ENCODE data around the gene TIGD1. TPM values are rescaled to one million over a fixed set of nuclear protein-coding genes. Genes with fewer than 3 reads are reported as not detected.

The TIGD1 gene
- total RNA-seq, 1 donor from 2014 or later, result 12.3 TPM

DNA sequence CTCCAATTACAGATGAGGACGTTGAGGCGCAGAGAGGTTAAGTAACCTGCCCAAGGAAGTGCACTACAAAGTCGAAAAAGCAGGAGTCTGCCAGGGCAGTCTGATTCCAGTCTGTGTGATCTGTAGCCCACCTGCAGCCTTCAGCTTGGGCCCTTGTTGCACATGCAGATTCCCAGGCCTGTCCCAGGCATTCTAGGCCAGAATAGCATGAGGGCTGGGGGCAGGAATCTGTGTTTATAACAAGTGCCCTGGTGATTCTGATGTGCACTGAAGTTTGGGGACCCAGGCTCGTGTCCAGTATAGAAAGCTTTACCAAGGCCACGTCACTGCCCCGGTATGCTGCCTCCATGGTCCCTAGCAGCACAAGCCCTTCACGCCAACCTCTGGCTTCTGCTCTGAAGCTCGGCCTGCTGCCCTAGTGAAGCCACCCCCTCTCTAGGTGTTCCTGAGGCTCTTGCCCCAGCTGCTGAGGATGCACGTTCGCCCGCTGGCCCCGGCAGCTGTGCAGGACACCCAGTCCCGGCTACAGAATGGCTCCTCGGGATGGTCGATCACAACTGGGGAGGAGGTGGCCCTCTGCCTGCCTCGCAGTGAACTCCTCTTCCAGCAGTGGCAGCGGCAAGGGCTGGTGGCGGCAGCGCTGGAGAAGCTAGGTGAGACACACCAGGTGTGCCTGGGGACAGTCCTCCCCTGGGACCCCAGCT lies 6.3 kb downstream of the TIGD1 start:
- TF ChIP-seq, protein P1, sequence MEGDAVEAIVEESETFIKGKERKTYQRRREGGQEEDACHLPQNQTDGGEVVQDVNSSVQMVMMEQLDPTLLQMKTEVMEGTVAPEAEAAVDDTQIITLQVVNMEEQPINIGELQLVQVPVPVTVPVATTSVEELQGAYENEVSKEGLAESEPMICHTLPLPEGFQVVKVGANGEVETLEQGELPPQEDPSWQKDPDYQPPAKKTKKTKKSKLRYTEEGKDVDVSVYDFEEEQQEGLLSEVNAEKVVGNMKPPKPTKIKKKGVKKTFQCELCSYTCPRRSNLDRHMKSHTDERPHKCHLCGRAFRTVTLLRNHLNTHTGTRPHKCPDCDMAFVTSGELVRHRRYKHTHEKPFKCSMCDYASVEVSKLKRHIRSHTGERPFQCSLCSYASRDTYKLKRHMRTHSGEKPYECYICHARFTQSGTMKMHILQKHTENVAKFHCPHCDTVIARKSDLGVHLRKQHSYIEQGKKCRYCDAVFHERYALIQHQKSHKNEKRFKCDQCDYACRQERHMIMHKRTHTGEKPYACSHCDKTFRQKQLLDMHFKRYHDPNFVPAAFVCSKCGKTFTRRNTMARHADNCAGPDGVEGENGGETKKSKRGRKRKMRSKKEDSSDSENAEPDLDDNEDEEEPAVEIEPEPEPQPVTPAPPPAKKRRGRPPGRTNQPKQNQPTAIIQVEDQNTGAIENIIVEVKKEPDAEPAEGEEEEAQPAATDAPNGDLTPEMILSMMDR (IDR thresholded peaks at IDR 0.05; ENCODE audit: partially characterized antibody, unreplicated experiment), result no peak
- DNase-seq, result no peak
- H3K36me3 Mint-ChIP-seq (ENCODE audit: unreplicated experiment), result peaks cover 24% of the 10 kb centered on the region
- H3K27me3 Mint-ChIP-seq (ENCODE audit: unreplicated experiment), result peaks cover 5% of the 10 kb centered on the region
- H3K4me3 Mint-ChIP-seq (ENCODE audit: unreplicated experiment), result no peak overlapping the region
- peaks cover 15% of the 10 kb centered on the region for H3K9me3 Mint-ChIP-seq (ENCODE audit: unreplicated experiment)
- H3K4me1 Mint-ChIP-seq (ENCODE audit: low read depth, unreplicated experiment), result no peaks in the 10 kb centered on the region
- H3K27ac Mint-ChIP-seq (ENCODE audit: unreplicated experiment), result no peak overlapping the region

DNA sequence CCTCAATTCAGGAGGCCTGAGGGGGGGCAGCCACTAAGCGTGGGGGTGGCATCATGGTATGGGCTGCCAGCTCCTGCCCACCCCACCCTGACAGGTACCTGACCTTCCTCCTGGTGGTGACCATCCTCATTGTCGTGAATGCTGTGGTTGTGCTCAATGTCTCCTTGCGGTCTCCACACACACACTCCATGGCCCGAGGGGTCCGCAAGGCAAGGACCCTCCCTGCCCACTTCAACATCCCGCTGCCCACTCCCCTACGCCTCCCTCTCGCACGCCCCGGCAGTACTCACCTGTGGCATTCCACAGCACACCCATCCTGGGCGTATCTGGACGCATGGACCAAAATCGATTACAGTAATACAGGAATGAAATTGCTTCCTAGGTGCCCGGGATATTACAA lies 6.9 kb downstream of the TIGD1 start:
- TF ChIP-seq, protein P1 (IDR thresholded peaks at IDR 0.05; ENCODE audit: partially characterized antibody, unreplicated experiment), result no peak
- H3K27me3 Mint-ChIP-seq (ENCODE audit: unreplicated experiment), result peaks cover 9% of the 10 kb centered on the region

DNA sequence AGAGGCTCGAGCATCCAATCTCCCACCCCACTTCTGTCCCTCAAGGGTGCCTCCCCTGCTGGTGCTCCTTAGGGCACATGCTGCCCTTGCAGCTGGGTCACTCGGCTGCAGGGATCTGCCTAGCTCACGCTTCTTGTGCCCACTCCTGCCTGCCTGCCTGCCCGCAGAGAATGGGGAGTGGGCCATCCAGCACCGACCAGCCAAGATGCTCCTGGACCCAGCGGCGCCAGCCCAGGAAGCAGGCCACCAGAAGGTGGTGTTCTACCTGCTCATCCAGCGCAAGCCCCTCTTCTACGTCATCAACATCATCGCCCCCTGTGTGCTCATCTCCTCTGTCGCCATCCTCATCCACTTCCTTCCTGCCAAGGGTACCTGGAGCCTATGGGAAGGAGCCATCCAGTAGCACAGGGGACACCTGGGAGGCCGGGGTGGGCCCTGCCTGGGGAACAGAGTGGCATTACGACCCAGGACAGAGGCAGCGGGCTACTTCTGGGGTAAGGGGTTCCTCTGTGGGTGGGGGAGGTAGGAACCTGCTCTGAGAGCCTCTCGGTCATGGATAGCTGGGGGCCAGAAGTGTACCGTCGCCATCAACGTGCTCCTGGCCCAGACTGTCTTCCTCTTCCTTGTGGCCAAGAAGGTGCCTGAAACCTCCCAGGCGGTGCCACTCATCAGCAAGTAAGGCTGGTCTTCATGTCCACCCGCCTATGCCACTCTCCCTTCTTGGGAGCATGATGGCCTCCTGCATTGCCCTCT lies 7.5 kb downstream of the TIGD1 start:
- Mint-ChIP-seq H3K36me3 (ENCODE audit: unreplicated experiment) (peaks cover 15% of the 10 kb centered on the region), H3K9me3 (ENCODE audit: unreplicated experiment) (peaks cover 8% of the 10 kb centered on the region), H3K4me3 (ENCODE audit: unreplicated experiment) (no peak overlapping the region), H3K4me1 (ENCODE audit: low read depth, unreplicated experiment) (peaks cover 3% of the 10 kb centered on the region), H3K27me3 (ENCODE audit: unreplicated experiment) (peaks cover 9% of the 10 kb centered on the region), H3K27ac (ENCODE audit: unreplicated experiment) (no peak overlapping the region)
- TF ChIP-seq, protein P1 (IDR thresholded peaks at IDR 0.05; ENCODE audit: partially characterized antibody, unreplicated experiment), result no peak
- no peak for DNase-seq

More for the DNA sequence above, 6.9 kb downstream of the TIGD1 start:
- Mint-ChIP-seq H3K4me1 (ENCODE audit: low read depth, unreplicated experiment) (no peaks in the 10 kb centered on the region), H3K36me3 (ENCODE audit: unreplicated experiment) (peaks cover 19% of the 10 kb centered on the region), H3K9me3 (ENCODE audit: unreplicated experiment) (peaks cover 11% of the 10 kb centered on the region), H3K4me3 (ENCODE audit: unreplicated experiment) (no peak overlapping the region), H3K27ac (ENCODE audit: unreplicated experiment) (no peak overlapping the region)
- no peak for DNase-seq

GRCh38 chr2:232541961-232542714 lies 8.2 kb downstream of the TIGD1 start:
- Mint-ChIP-seq H3K4me1 (ENCODE audit: low read depth, unreplicated experiment) (peaks cover 3% of the 10 kb centered on the region), H3K9me3 (ENCODE audit: unreplicated experiment) (peaks cover 5% of the 10 kb centered on the region), H3K36me3 (ENCODE audit: unreplicated experiment) (peaks cover 9% of the 10 kb centered on the region), H3K27me3 (ENCODE audit: unreplicated experiment) (peaks cover 9% of the 10 kb centered on the region), H3K4me3 (ENCODE audit: unreplicated experiment) (no peak overlapping the region), H3K27ac (ENCODE audit: unreplicated experiment) (no peak overlapping the region)
- DNase-seq, result no peak
- TF ChIP-seq, protein P1 (IDR thresholded peaks at IDR 0.05; ENCODE audit: partially characterized antibody, unreplicated experiment), result no peak

Data from glutamatergic neuron (in vitro differentiated cells).